HG02610 (cell line): ENCODE data around the gene MAGEA4.
"Not testable (repeated sequence)": the region's sequence is repeated elsewhere in the genome, so short reads cannot be mapped to it uniquely, and the experiment has no call there.

Experiments
- ATAC-seq: cut with Tn5 transposase; IDR thresholded peaks from one replicate; pipeline ENCODE4 v1.9.1; 2021; ENCODE audit warnings: mild to moderate bottlenecking, moderate library complexity; ENCODE audit not compliant: unreplicated experiment

The MAGEA4 gene

GRCh38 chrX:151912780-151913179 is at the start of gene MAGEA4:
Gene MAGEA4, plus strand, starts transcription at chrX:151912889. Its CDS starts 10,776 bp downstream, at chrX:151923665.
- ATAC-seq = no peak

GRCh38 chrX:151870602-151871001 is 42.1 kb upstream of the MAGEA4 start:
- no peak for ATAC-seq

GRCh38 chrX:151871244-151871643 is 41.4 kb upstream of the MAGEA4 start:
- ATAC-seq = no peak

GRCh38 chrX:151873096-151873495 is 39.6 kb upstream of the MAGEA4 start:
- ATAC-seq = no peak

- ATAC-seq = no peak
Observed at GRCh38 chrX:151875270-151876026, 37.2 kb upstream of the MAGEA4 start.

- no peak for ATAC-seq
Observed at GRCh38 chrX:151878574-151878973, 34.1 kb upstream of the MAGEA4 start.

- ATAC-seq = no peak
Observed at GRCh38 chrX:151879856-151880255, 32.8 kb upstream of the MAGEA4 start.

GRCh38 chrX:151880895-151881294 is 31.8 kb upstream of the MAGEA4 start:
- no peak for ATAC-seq

GRCh38 chrX:151889421-151889820 is 23.3 kb upstream of the MAGEA4 start:
- no peak for ATAC-seq

- ATAC-seq = no peak
Observed at GRCh38 chrX:151896734-151897474, 15.8 kb upstream of the MAGEA4 start.

- ATAC-seq = no peak
Observed at GRCh38 chrX:151899622-151900021, 13.1 kb upstream of the MAGEA4 start.

GRCh38 chrX:151901826-151902225 is 10.9 kb upstream of the MAGEA4 start:
- no peak for ATAC-seq

- ATAC-seq = no peak
Observed at GRCh38 chrX:151902813-151903591, 9.7 kb upstream of the MAGEA4 start.

GRCh38 chrX:151904989-151905388 is 7.7 kb upstream of the MAGEA4 start:
- ATAC-seq = no peak

GRCh38 chrX:151912221-151912620 is 468 bp upstream of the MAGEA4 start:
- ATAC-seq = no peak

- not testable (repeated sequence) for ATAC-seq
Observed at GRCh38 chrX:151918736-151919135, 6.0 kb downstream of the MAGEA4 start.

- no peak for ATAC-seq
Observed at GRCh38 chrX:151919610-151920009, 6.9 kb downstream of the MAGEA4 start.

- no peak for ATAC-seq
Observed at GRCh38 chrX:151920101-151920500, 7.4 kb downstream of the MAGEA4 start.

GRCh38 chrX:151920530-151920929 is 7.8 kb downstream of the MAGEA4 start:
- no peak for ATAC-seq

GRCh38 chrX:151921292-151921691 is 8.6 kb downstream of the MAGEA4 start:
- no peak for ATAC-seq

GRCh38 chrX:151921866-151922265 is 9.2 kb downstream of the MAGEA4 start:
- no peak for ATAC-seq
